Measurements from ENCODE around the gene SLC5A9.

GRCh38 chr1:48207131-48207530 lies 15.4 kb upstream of the SLC5A9 start:
- TF ChIP-seq, protein P1, sequence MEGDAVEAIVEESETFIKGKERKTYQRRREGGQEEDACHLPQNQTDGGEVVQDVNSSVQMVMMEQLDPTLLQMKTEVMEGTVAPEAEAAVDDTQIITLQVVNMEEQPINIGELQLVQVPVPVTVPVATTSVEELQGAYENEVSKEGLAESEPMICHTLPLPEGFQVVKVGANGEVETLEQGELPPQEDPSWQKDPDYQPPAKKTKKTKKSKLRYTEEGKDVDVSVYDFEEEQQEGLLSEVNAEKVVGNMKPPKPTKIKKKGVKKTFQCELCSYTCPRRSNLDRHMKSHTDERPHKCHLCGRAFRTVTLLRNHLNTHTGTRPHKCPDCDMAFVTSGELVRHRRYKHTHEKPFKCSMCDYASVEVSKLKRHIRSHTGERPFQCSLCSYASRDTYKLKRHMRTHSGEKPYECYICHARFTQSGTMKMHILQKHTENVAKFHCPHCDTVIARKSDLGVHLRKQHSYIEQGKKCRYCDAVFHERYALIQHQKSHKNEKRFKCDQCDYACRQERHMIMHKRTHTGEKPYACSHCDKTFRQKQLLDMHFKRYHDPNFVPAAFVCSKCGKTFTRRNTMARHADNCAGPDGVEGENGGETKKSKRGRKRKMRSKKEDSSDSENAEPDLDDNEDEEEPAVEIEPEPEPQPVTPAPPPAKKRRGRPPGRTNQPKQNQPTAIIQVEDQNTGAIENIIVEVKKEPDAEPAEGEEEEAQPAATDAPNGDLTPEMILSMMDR (conservative IDR thresholded peaks at IDR 0.05; ENCODE audit: low read depth, low read length) = no peak
- TF ChIP-seq MAFK (IDR thresholded peaks at IDR 0.05; ENCODE audit: low read depth, low read length) (no peak), SMC3 (IDR thresholded peaks at IDR 0.05; ENCODE audit: low read depth, low read length) (no peak), MAZ (IDR thresholded peaks at IDR 0.05; ENCODE audit: borderline replicate concordance, low read depth, low read length) (no peak)
